Measurements from ENCODE around the gene CLIP1. TPM values are rescaled to one million over a fixed set of nuclear protein-coding genes. Genes with fewer than 3 reads are reported as not detected.

The CLIP1 gene
- total RNA-seq, 1 experiment from 2014 or later, result 62.2 TPM

- POLR2A ChIA-PET (ENCODE audit: low non-redundant PET), result interaction anchor here (0.7 kb wide), 1 partner anchor 19 kb away, joined by 7 read pairs; no protein-coding TSS in a partner anchor
- intact Hi-C loops (cut with micrococcal nuclease; ENCODE audit: unreplicated experiment), result loop anchor here (1.0 kb wide), 1 partner anchor 40 kb away; the partner anchor contains the start of gene VPS33A
Measured at GRCh38 chr12:122225683-122226365, 196.6 kb downstream of the CLIP1 start, which contains the start of gene DIABLO. DIABLO (minus strand) TSS chr12:122226052; CDS start chr12:122226014, 38 bp downstream.

More at GRCh38 chr12:122225683-122226365, 196.6 kb downstream of the CLIP1 start, which contains the start of gene DIABLO:
- peak within 1 kb of the TSS; percentile 91 for H3K27ac ChIP-seq (ENCODE audit: low read depth, low read length, poor library complexity, severe bottlenecking)
- H3K9me3 ChIP-seq (ENCODE audit: low read depth, low read length, poor library complexity, severe bottlenecking), result no peaks in the 10 kb centered on the region
- H3K4me3 ChIP-seq (ENCODE audit: low read depth, low read length, poor library complexity, severe bottlenecking), result peak within 1 kb of the TSS; percentile 93
- H3K36me3 ChIP-seq (ENCODE audit: insufficient read depth, low read length, poor library complexity, severe bottlenecking), result peaks cover 23% of the 10 kb centered on the region
- no peak for TF ChIP-seq EZH2 (IDR thresholded peaks at IDR 0.05; ENCODE audit: borderline replicate concordance, low read depth, low read length, poor library complexity, severe bottlenecking)
- TF ChIP-seq, protein P1, sequence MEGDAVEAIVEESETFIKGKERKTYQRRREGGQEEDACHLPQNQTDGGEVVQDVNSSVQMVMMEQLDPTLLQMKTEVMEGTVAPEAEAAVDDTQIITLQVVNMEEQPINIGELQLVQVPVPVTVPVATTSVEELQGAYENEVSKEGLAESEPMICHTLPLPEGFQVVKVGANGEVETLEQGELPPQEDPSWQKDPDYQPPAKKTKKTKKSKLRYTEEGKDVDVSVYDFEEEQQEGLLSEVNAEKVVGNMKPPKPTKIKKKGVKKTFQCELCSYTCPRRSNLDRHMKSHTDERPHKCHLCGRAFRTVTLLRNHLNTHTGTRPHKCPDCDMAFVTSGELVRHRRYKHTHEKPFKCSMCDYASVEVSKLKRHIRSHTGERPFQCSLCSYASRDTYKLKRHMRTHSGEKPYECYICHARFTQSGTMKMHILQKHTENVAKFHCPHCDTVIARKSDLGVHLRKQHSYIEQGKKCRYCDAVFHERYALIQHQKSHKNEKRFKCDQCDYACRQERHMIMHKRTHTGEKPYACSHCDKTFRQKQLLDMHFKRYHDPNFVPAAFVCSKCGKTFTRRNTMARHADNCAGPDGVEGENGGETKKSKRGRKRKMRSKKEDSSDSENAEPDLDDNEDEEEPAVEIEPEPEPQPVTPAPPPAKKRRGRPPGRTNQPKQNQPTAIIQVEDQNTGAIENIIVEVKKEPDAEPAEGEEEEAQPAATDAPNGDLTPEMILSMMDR (conservative IDR thresholded peaks at IDR 0.05; ENCODE audit: low read depth, low read length), result no peak
- DNase-seq (ENCODE audit: low spot score), result peak; percentile 100
- CTCF ChIA-PET, result no interaction called here
- BruUV-seq (replicated peaks), result no TSS peak
- H3K27me3 ChIP-seq (replicated peaks; ENCODE audit: insufficient read depth, low read depth, low read length, poor library complexity), result no peaks in the 10 kb centered on the region
- H3K4me1 ChIP-seq (ENCODE audit: insufficient read depth, low read length, poor library complexity, severe bottlenecking), result peaks cover 19% of the 10 kb centered on the region

Other genes with a start within 250 kb of the CLIP1 start
- gene IL31, start 248.4 kb downstream of the CLIP1 start, total RNA-seq (2021), result not detected in 2 replicates
- gene LRRC43, start 239.5 kb downstream of the CLIP1 start, total RNA-seq (2021), result 0.24 TPM in 1 of 2 replicates, not detected in the other
- gene B3GNT4, start 219.0 kb downstream of the CLIP1 start, total RNA-seq (2021), result 0.15 and 0.22 TPM in 2 replicates
- 72.0 and 72.2 TPM in 2 replicates for gene DIABLO, start 196.6 kb downstream of the CLIP1 start, total RNA-seq (2021)
- gene VPS33A, start 156.2 kb downstream of the CLIP1 start, total RNA-seq (2021), result 34.3 and 35.3 TPM in 2 replicates
- gene ZCCHC8, start 78.3 kb upstream of the CLIP1 start, total RNA-seq (2021), result 40.4 and 41.1 TPM in 2 replicates
- gene RSRC2, start 104.3 kb upstream of the CLIP1 start, total RNA-seq (2021), result 106 and 108 TPM in 2 replicates
- 111 and 118 TPM in 2 replicates for gene KNTC1, start 104.6 kb upstream of the CLIP1 start, total RNA-seq (2021)

All from A673 (cell line).